ENCODE measurements around the gene CD74. TPM values are rescaled to one million over a fixed set of nuclear protein-coding genes. Genes with fewer than 3 reads are reported as not detected.

The CD74 gene
- total RNA-seq, 4 donors from 2014 or later: 123 to 291 (median 160) TPM

DNA sequence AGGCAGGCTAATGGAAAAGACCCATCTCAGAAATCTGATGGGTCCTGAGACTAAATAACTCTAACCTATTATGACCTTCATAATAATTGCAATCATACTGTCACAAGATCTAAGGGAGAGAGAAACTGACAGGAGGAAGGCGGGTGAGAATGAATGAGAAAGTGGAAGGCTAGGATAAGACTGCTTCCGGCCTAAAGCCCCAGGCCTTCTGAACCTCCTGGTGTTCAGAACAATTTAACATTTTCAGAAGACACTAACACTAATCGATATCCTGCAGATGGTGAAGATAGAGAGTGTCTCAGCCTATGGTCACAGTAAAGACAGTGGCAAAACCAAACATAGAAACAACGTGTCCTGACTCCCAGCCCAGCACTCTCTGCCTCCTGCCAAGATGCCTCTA is 35.6 kb upstream of the CD74 start:
- ATAC-seq: peak in 1 of 2 donors; percentile 10
- Histone ChIP-seq H3K4me1 (peaks cover 13 to 17% of the 10 kb centered on the region in 2 donors), H3K27me3 (no peaks in the 10 kb centered on the region), H3K27ac (peak overlapping the region; percentile 92 to 95 (median 94)), H3K9me3 (no peaks in the 10 kb centered on the region), H3K4me3 (peak overlapping the region; percentile 70 to 97 (median 86)), H3K36me3 (peaks cover 0 to 47% of the 10 kb centered on the region in 2 donors)
- no peak for DNase-seq
- in situ Hi-C loops (cut with MboI; ENCODE audit: low sequenced_read_pairs in 4 of 4) (no loop called here), intact Hi-C loops (cut with DNase I; ENCODE audit: low total_unique reads) (loop anchor here (10.0 kb wide), 1 partner anchor 226 kb away; no protein-coding TSS in a partner anchor)
- TF ChIP-seq, protein P1, sequence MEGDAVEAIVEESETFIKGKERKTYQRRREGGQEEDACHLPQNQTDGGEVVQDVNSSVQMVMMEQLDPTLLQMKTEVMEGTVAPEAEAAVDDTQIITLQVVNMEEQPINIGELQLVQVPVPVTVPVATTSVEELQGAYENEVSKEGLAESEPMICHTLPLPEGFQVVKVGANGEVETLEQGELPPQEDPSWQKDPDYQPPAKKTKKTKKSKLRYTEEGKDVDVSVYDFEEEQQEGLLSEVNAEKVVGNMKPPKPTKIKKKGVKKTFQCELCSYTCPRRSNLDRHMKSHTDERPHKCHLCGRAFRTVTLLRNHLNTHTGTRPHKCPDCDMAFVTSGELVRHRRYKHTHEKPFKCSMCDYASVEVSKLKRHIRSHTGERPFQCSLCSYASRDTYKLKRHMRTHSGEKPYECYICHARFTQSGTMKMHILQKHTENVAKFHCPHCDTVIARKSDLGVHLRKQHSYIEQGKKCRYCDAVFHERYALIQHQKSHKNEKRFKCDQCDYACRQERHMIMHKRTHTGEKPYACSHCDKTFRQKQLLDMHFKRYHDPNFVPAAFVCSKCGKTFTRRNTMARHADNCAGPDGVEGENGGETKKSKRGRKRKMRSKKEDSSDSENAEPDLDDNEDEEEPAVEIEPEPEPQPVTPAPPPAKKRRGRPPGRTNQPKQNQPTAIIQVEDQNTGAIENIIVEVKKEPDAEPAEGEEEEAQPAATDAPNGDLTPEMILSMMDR (IDR thresholded peaks at IDR 0.05 in 4 of 5, conservative IDR thresholded peaks at IDR 0.05 in 1 of 5): no peak
- TF ChIP-seq POLR2A (IDR thresholded peaks at IDR 0.05): no peak

- TF ChIP-seq, protein P1 (IDR thresholded peaks at IDR 0.05 in 4 of 5, conservative IDR thresholded peaks at IDR 0.05 in 1 of 5): no peak
- TF ChIP-seq POLR2A (IDR thresholded peaks at IDR 0.05): no peak
- H3K4me3 ChIP-seq: no peak overlapping the region
- no peak overlapping the region for H3K27ac ChIP-seq
- ATAC-seq: no peak
- H3K4me1 ChIP-seq: peaks cover 19 to 21% of the 10 kb centered on the region in 2 donors
- DNase-seq: no peak
- peaks cover 0 to 49% of the 10 kb centered on the region in 2 donors for H3K36me3 ChIP-seq
- no peaks in the 10 kb centered on the region for H3K9me3 ChIP-seq
- H3K27me3 ChIP-seq: no peaks in the 10 kb centered on the region
- intact Hi-C loops (cut with DNase I; ENCODE audit: low total_unique reads) (loop anchor here (10.0 kb wide), 1 partner anchor 228 kb away; no protein-coding TSS in a partner anchor), in situ Hi-C loops (cut with MboI; ENCODE audit: low sequenced_read_pairs in 4 of 4) (no loop called here)
Measured at GRCh38 chr5:150447188-150447587, 34.5 kb upstream of the CD74 start.

DNA sequence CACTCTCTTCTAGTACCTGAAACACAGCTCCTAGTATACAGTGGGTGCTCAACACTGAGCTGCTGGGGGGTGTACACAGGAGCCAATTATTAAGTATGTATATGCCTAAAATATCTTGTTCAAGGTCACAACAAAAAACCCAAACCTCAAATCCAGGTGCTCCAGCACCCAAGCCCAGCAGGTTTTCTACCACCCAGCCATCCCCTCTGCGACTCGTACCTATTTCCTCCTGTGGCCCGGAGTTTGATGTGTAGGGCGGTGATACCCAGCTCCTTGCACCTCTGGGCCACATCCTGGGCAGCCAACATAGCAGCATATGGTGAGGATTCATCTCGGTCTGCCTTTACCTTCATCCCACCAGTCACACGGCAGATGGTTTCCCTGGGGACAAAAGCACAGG is 33.9 kb upstream of the CD74 start:
- intact Hi-C loops (cut with DNase I; ENCODE audit: low total_unique reads): loop anchor here (10.0 kb wide), 1 partner anchor 228 kb away; no protein-coding TSS in a partner anchor

GRCh38 chr5:150446088-150446487 is 33.4 kb upstream of the CD74 start:
- Histone ChIP-seq H3K9me3 (no peaks in the 10 kb centered on the region), H3K27me3 (no peaks in the 10 kb centered on the region), H3K27ac (no peak overlapping the region), H3K4me3 (no peak overlapping the region), H3K4me1 (peaks cover 27% of the 10 kb centered on the region in 2 donors), H3K36me3 (peaks cover 0 to 49% of the 10 kb centered on the region in 2 donors)
- TF ChIP-seq, protein P1 (IDR thresholded peaks at IDR 0.05 in 4 of 5, conservative IDR thresholded peaks at IDR 0.05 in 1 of 5): no peak
- no peak for TF ChIP-seq POLR2A (IDR thresholded peaks at IDR 0.05)
- intact Hi-C loops (cut with DNase I; ENCODE audit: low total_unique reads): loop anchor here (10.0 kb wide), 1 partner anchor 229 kb away; no protein-coding TSS in a partner anchor
- in situ Hi-C loops (cut with MboI; ENCODE audit: low sequenced_read_pairs in 4 of 4): no loop called here
- no peak for DNase-seq
- no peak for ATAC-seq

More for the DNA sequence above, 33.9 kb upstream of the CD74 start:
- Histone ChIP-seq H3K27ac (no peak overlapping the region), H3K9me3 (no peaks in the 10 kb centered on the region), H3K27me3 (no peaks in the 10 kb centered on the region), H3K4me3 (no peak overlapping the region), H3K4me1 (peaks cover 25 to 27% of the 10 kb centered on the region in 2 donors), H3K36me3 (peaks cover 0 to 49% of the 10 kb centered on the region in 2 donors)
- in situ Hi-C loops (cut with MboI; ENCODE audit: low sequenced_read_pairs in 4 of 4): no loop called here
- ATAC-seq (no peak), DNase-seq (no peak)
- no peak for TF ChIP-seq POLR2A (IDR thresholded peaks at IDR 0.05)
- TF ChIP-seq, protein P1 (IDR thresholded peaks at IDR 0.05 in 4 of 5, conservative IDR thresholded peaks at IDR 0.05 in 1 of 5): no peak

Measured in gastrocnemius medialis (tissue), 4 donors.